Measurements from ENCODE around the gene ANK2. TPM values are rescaled to one million over a fixed set of nuclear protein-coding genes. Genes with fewer than 3 reads are reported as not detected.

Gene ANK2
- total RNA-seq, 1 donor: 15.1 TPM

DNA sequence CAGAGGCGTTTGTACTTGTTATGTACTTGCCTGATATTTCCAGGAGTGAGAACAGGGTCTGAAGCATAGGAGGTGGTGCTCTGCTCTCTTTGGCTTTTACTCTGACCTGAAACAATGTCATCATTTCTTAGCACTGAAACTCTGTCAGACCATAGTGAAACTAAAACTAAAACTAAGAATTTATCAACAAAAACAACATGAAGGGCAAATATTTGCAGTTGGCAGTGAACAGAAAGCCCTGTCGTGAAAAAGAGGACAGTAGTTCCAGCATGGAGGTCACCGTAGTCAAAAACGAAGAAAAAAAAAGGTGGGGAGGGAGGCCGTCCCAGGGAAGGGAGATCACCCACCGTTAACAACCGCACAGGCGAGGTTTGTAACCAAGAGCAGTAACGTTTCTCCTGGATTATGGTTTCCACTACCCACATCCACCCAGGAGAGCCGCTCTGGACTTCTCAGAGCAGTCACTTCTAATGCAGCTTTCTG, 97.5 kb downstream of the ANK2 start:
- DNase-seq (ENCODE audit: low read depth): peak; percentile 31
- TF ChIP-seq, protein P1, sequence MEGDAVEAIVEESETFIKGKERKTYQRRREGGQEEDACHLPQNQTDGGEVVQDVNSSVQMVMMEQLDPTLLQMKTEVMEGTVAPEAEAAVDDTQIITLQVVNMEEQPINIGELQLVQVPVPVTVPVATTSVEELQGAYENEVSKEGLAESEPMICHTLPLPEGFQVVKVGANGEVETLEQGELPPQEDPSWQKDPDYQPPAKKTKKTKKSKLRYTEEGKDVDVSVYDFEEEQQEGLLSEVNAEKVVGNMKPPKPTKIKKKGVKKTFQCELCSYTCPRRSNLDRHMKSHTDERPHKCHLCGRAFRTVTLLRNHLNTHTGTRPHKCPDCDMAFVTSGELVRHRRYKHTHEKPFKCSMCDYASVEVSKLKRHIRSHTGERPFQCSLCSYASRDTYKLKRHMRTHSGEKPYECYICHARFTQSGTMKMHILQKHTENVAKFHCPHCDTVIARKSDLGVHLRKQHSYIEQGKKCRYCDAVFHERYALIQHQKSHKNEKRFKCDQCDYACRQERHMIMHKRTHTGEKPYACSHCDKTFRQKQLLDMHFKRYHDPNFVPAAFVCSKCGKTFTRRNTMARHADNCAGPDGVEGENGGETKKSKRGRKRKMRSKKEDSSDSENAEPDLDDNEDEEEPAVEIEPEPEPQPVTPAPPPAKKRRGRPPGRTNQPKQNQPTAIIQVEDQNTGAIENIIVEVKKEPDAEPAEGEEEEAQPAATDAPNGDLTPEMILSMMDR (IDR thresholded peaks at IDR 0.05; ENCODE audit: insufficient read depth, low read depth, low read length): no peak
- peak overlapping the region; percentile 61 for H3K4me3 ChIP-seq (ENCODE audit: low read depth, low read length)

DNA sequence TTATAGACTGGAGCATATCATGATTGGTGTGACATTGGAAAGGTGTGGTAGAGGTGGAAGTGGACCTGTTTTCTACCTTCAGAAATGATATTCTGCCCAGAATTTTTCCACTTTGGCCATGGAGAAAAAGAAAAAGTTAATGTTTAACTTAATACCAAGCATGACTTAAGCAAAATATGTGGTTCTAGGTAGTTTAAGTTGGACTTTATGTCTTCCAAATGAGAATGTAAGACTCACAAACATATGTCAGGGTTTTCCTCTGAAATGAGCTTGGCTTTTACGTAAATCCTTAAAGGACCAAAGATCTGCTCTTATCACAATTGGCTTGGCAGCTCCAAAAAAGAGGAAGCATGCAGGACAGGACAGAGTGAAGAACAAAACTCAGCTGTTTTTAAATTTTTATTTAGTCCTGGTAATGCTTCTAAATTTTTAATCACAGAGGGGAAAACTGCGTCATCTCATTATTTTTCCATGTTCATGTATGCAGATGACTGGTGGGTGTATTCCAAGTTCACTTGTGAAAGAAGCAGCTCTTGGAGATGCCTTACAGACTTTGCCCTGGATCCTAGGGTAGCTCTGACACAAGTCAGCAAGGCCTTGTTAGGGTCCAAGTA, 98.2 kb downstream of the ANK2 start:
- DNase-seq (ENCODE audit: low read depth): no peak
- H3K4me3 ChIP-seq (ENCODE audit: low read depth, low read length): no peak overlapping the region

DNA sequence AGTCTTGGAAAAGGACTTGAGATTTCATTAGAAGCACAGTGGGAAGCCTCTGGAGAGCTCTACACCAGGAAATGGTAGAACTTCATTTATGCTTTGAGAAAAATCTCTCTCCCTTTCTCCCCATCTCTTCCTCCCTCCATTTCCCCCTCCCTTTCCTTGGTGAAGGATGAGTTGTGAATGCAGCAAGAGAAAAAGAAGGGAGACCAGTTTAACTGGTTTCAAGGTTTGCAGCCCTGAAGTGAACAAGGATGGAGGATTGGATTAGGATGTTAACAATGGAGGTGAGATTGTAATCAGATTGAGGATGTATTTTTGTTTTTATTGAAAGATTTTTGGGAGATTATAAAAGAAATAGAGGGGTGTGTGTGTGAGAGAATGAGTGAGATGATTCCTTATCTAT, 99.5 kb downstream of the ANK2 start:
- TF ChIP-seq, protein P1 (IDR thresholded peaks at IDR 0.05; ENCODE audit: insufficient read depth, low read depth, low read length): no peak
- no peak overlapping the region for H3K4me3 ChIP-seq (ENCODE audit: low read depth, low read length)
- DNase-seq (ENCODE audit: low read depth): no peak

More for the DNA sequence above, 98.2 kb downstream of the ANK2 start:
- TF ChIP-seq, protein P1 (IDR thresholded peaks at IDR 0.05; ENCODE audit: insufficient read depth, low read depth, low read length): no peak

DNA sequence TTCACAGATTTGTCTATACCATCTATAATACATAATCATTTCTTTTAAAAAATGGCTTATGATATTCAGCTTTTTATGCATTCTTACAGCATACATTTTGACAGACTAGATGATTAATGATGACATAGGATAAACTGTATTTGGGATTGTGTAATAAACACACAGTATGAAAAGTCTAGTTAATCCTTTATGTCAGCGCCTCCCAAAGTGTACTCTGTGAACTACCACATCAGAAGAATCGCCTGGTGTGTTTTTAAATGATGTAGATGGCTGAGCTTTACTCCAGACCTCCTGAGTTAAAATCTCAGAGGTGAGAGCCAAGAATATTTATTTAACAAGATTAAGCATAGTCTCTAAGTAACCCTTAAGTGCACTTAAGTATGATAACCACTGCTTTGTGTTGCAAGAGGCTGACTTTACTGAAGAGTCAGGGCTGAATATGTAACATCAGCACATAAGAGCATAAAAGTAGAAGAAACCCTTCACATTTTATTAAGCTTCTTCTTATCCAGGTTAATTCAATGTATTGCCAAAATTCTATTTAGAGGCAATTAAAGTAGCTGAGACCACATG, 104.2 kb downstream of the ANK2 start:
- TF ChIP-seq, protein P1 (IDR thresholded peaks at IDR 0.05; ENCODE audit: insufficient read depth, low read depth, low read length): no peak
- peak; percentile 61 for DNase-seq (ENCODE audit: low read depth)
- no peak overlapping the region for H3K4me3 ChIP-seq (ENCODE audit: low read depth, low read length)

DNA sequence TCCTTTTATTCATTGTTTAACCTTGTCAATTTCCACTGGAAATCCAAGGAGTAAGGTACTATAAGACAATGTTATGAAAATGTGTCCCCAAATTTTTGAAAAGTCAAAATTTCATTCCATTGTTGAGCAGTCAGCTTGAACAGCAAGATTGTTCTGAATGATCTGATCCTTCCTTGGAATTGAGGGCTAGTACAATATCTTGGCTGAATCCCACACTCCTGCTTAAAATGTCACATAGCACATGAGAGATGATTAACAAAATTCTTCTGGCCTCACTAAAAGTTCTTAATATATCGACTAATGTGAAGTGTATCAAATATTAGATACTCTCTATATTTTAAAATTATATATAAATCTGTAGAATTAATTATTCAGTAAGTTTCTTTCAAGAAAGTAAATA, 104.8 kb downstream of the ANK2 start:
- H3K4me3 ChIP-seq (ENCODE audit: low read depth, low read length): no peak overlapping the region
- no peak for DNase-seq (ENCODE audit: low read depth)
- TF ChIP-seq, protein P1 (IDR thresholded peaks at IDR 0.05; ENCODE audit: insufficient read depth, low read depth, low read length): no peak

DNA sequence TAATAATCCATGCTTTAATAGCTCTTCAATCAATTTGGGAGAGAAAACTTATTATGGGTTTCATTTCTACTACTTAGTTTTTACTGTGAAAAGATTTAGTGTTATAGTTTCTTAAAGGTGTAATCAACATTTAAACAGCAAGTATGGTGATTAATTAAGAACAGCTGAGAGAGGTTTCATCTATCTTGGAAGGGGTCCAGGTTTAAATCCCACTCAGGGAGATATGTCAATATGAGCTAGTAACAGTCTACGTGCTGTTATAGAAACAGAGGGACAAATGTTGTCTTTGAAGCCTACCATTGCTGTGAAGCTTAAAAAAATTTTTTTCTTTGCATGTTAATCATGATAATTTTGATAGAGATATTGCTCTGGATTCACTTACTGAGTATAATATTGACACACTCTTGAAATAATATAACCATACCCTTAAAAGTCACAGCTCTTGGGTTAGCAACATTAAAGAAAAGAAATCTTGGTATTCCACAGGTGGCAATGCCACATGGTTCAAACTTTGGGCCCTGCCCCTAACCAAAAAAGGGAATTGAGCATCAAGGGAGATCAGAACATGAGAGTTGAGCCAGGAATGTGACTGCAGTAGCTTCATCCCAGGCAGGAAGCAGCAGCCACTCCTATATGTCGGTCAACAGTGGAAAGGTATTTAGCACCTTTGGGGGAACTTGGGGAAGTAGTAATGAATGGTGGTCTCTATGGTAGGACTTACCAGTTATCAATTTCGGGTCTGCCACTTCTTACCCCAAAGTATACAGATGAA, 107.8 kb downstream of the ANK2 start:
- DNase-seq (ENCODE audit: low read depth): no peak
- H3K4me3 ChIP-seq (ENCODE audit: low read depth, low read length): no peak overlapping the region
- TF ChIP-seq, protein P1 (IDR thresholded peaks at IDR 0.05; ENCODE audit: insufficient read depth, low read depth, low read length): no peak

Measured in fibroblast of villous mesenchyme (primary cell).